GM18861 (cell line): Measurements from ENCODE around the gene DNASE2B.

Source experiments
- ATAC-seq: cut with Tn5 transposase; IDR thresholded peaks from one replicate; pipeline ENCODE4 v1.9.1; 2021; ENCODE audit not compliant: unreplicated experiment

Gene DNASE2B

GRCh38 chr1:84398175-84399155 lies at the start of gene DNASE2B:
DNASE2B (plus strand) TSS chr1:84398484; CDS start chr1:84398565, 81 bp downstream.
- ATAC-seq: no peak

- no peak for ATAC-seq
These were observed 49.5 kb upstream of the DNASE2B start for GRCh38 chr1:84348759-84349158.

GRCh38 chr1:84350104-84350503 lies 48.2 kb upstream of the DNASE2B start:
- ATAC-seq: no peak

GRCh38 chr1:84350550-84350949 lies 47.7 kb upstream of the DNASE2B start:
- ATAC-seq: no peak

GRCh38 chr1:84352298-84353106 lies 45.8 kb upstream of the DNASE2B start:
- no peak for ATAC-seq

GRCh38 chr1:84353695-84354094 lies 44.6 kb upstream of the DNASE2B start:
- ATAC-seq: no peak

- no peak for ATAC-seq
These were observed 42.7 kb upstream of the DNASE2B start for GRCh38 chr1:84355556-84355955.

GRCh38 chr1:84356881-84357280 lies 41.4 kb upstream of the DNASE2B start:
- ATAC-seq: no peak

- ATAC-seq: no peak
These were observed 39.6 kb upstream of the DNASE2B start for GRCh38 chr1:84358695-84359094.

GRCh38 chr1:84360316-84360715 lies 38.0 kb upstream of the DNASE2B start:
- no peak for ATAC-seq

GRCh38 chr1:84361796-84362195 lies 36.5 kb upstream of the DNASE2B start:
- ATAC-seq: no peak

GRCh38 chr1:84363019-84363418 lies 35.3 kb upstream of the DNASE2B start:
- ATAC-seq: no peak

- ATAC-seq: no peak
These were observed 34.7 kb upstream of the DNASE2B start for GRCh38 chr1:84363622-84364021.

- ATAC-seq: no peak
These were observed 32.8 kb upstream of the DNASE2B start for GRCh38 chr1:84365225-84366221.

GRCh38 chr1:84366786-84367185 lies 31.5 kb upstream of the DNASE2B start:
- ATAC-seq: no peak

GRCh38 chr1:84367219-84367618 lies 31.1 kb upstream of the DNASE2B start:
- no peak for ATAC-seq

- no peak for ATAC-seq
These were observed 29.8 kb upstream of the DNASE2B start for GRCh38 chr1:84368441-84368840.

GRCh38 chr1:84370266-84370665 lies 28.0 kb upstream of the DNASE2B start:
- ATAC-seq: no peak

GRCh38 chr1:84370831-84371394 lies 27.4 kb upstream of the DNASE2B start:
- no peak for ATAC-seq

- no peak for ATAC-seq
These were observed 24.7 kb upstream of the DNASE2B start for GRCh38 chr1:84373436-84374141.
